ENCODE measurements around the gene DHFR. TPM values are rescaled to one million over a fixed set of nuclear protein-coding genes. Genes with fewer than 3 reads are reported as not detected.

DHFR gene
- 12.8 and 20.3 TPM in 2 replicates for total RNA-seq

GRCh38 chr5:80654391-80655230 lies at the start of gene DHFR, which contains the start of gene MSH3:
TSS of gene DHFR (minus strand) at chr5:80654983. CDS start at chr5:80654489, 494 bp downstream.
TSS of gene MSH3 (plus strand) at chr5:80654652. CDS start at chr5:80654728, 76 bp downstream.

Other genes starting within 250 kb of the DHFR start
- 23.6 and 30.2 TPM in 2 replicates for gene ZFYVE16, start 246.9 kb downstream of the DHFR start, total RNA-seq
- gene FAM151B, start 166.9 kb downstream of the DHFR start, total RNA-seq: 2.7 and 3.4 TPM in 2 replicates
- not detected in 2 replicates for gene ANKRD34B, start 84.7 kb downstream of the DHFR start, total RNA-seq
- gene MSH3, start 331 bp downstream of the DHFR start, total RNA-seq: 9.8 and 9.9 TPM in 2 replicates